GM18520 (cell line): ENCODE results near the gene MAP1LC3B.

ENCODE experiments used
- ATAC-seq: cut with Tn5 transposase; IDR thresholded peaks from one replicate; pipeline ENCODE4 v1.9.1; 2021; ENCODE audit not compliant: unreplicated experiment

The MAP1LC3B gene

DNA sequence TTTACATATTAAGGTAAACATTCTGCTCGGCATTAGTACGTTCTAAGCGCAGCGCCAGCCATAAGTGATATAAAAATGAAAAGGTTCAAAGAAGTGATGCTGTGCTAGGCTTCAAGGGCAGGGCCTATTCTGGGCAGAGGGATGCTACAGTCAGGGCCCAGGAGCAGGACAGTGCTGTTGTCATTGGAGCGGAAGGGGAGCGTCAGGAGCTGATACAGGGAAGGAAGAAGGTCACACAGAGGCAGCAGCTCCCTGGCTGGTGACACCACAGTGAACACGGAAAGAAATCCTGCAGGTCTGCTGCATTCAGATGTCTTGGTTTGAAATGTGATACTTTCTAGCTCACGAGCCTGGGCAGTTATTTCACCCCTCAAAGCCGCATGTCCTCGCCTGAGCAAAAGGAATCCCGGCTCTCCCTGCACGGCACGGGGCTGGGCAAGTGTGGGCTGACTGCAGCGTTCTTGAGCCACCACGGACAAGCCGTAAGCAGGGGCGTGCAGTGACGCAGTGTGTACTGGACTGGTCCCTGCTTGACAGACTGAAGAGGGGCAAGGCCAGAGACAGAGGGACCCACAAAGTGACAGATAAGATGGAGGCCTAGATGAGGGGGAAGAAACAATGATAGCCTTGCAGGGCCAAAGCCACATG, 59.6 kb downstream of the MAP1LC3B start:
- ATAC-seq: no peak

DNA sequence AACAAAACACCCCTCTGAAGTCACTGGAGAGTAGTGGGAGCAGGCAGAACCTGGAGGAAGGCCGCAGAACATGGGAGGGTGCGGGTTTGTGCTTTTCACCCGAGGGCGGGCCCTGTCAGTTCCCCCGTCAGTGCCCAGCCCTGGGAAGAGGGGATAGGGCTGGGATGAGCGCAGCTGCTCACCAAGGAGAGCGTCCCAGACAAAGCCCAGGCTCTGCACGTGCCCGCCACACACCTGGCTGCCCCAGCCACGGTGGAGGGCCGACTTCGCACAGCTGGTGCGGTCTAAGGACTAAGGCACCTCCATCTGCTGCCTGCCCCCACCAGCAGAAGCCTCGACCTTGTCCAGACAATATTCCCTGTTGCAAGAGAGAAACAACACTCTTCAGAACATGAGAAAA, 61.2 kb downstream of the MAP1LC3B start:
- no peak for ATAC-seq
